ENCODE data around the gene ZNF576.
A peak's percentile ranks its signal among the peaks of the same experiment; 100 is the strongest.

The ZNF576 gene

DNA sequence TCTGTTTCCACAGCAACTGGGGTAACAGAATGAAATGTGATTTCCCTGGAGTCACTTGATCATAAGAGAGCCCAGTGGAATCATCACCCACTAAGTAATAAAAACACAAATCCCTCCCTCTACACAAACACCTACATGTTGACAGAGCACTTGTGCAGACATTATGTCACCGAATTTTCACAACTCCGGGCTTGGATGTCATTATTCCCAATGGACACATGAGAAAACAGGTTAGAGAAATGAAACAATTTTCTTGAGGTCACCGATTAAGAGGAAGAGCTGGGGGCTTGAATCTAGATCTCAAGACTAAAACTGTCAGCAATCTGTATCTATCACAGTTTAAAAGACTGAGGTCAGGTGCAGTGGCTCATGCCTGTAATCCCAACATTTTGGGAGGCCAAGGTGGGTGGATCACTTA lies 24.2 kb upstream of the ZNF576 start:
- no peaks in the 10 kb centered on the region for H3K4me1 ChIP-seq
- TF ChIP-seq, protein P1, sequence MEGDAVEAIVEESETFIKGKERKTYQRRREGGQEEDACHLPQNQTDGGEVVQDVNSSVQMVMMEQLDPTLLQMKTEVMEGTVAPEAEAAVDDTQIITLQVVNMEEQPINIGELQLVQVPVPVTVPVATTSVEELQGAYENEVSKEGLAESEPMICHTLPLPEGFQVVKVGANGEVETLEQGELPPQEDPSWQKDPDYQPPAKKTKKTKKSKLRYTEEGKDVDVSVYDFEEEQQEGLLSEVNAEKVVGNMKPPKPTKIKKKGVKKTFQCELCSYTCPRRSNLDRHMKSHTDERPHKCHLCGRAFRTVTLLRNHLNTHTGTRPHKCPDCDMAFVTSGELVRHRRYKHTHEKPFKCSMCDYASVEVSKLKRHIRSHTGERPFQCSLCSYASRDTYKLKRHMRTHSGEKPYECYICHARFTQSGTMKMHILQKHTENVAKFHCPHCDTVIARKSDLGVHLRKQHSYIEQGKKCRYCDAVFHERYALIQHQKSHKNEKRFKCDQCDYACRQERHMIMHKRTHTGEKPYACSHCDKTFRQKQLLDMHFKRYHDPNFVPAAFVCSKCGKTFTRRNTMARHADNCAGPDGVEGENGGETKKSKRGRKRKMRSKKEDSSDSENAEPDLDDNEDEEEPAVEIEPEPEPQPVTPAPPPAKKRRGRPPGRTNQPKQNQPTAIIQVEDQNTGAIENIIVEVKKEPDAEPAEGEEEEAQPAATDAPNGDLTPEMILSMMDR (IDR thresholded peaks at IDR 0.05; ENCODE audit: low read depth, low read length) = no peak
- H3K9me3 ChIP-seq = no peaks in the 10 kb centered on the region
- H3K27me3 ChIP-seq = no peaks in the 10 kb centered on the region
- no peaks in the 10 kb centered on the region for H3K36me3 ChIP-seq
- DNase-seq = no peak
- H3K4me3 ChIP-seq (ENCODE audit: low read depth, low read length) = no peak overlapping the region

DNA sequence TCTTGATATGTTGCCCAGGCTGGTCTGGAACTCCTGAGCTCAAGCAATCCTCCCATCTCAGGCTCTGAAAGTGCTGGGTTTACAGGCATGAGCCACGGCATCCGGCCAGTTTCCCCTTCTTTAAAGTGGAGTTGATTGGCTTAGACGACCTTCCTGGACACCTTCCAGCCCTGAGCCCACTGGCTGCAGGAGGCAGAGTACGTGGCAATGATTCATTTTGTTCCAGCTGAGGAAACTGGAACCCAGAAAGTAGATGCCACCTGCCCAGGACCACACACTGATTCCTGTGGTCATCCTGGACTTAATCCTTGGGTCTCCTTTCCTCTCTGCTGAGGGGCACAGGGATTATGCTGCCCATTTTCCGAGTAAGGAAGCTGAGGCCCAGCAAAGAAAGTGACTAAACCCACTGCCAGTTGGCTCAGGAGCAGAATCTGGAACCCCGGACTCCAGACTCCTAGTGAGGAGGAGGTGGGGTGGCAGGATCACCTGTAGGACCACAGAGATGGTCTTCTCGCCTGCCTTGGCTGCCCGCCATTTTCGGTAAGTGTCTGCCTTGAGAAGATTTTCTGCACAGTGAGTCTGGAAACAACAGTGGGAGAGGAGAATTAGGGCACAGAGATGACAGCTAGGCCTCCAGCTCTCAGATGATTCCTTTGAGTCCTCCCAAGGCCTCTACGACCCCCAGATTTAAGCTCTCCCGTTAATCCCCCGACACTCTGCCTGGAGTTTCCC lies 21.8 kb upstream of the ZNF576 start:
- no peaks in the 10 kb centered on the region for H3K36me3 ChIP-seq
- H3K4me1 ChIP-seq = no peaks in the 10 kb centered on the region
- no peaks in the 10 kb centered on the region for H3K9me3 ChIP-seq
- no peaks in the 10 kb centered on the region for H3K27me3 ChIP-seq
- H3K4me3 ChIP-seq (ENCODE audit: low read depth, low read length) = peak overlapping the region; percentile 98
- TF ChIP-seq, protein P1 (IDR thresholded peaks at IDR 0.05; ENCODE audit: low read depth, low read length) = 0 out of 2 replicates have a peak, but pooled peaks have one; percentile 2
- DNase-seq = no peak

DNA sequence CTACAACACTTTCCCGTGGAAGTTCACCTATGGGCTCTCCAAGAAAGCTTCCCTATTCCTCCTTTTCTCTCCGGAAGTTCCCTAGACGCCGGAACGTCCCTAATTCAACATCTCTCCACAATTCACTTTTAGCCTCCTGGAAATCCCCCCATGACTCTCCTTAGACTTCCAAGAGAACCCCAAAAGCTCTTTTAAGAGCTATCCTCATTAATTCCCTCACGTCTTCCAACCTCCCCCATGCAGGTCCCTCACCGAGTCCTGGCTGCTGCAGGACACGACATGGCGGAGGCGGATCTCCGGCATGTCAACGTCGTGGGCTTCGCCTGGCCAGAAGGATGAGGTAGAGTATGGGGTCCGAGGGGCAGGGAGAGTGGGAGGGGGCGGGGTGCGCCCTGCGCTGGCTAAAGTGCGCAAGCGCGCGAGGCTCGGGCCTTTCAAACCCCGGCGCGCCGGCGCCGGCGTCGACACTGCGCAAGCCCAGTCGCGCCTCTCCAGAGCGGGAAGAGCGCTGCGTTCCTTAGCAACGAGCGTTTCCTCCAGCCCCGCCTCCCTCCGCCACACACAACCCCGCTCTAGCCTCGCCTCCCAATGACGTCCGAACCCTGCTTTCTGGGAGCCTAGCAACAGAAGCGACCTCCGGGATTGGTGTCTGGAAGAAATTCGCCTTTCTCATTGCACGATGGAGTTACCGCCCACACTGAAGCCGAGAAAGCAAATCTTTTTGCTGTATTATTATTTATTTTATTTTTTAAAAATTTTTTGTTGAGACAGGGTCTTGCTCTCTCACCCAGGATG lies 21.0 kb upstream of the ZNF576 start, which contains the start of the genes PINLYP and XRCC1:
TSS of gene PINLYP (plus strand) at position 646 of the 795 bp plus-strand sequence. CDS start 1,391 bp downstream, outside the sequence.
TSS of gene XRCC1 (minus strand) at position 372 of the 795 bp plus-strand sequence. CDS start at position 303, 69 bp downstream.
- Histone ChIP-seq H3K36me3 (no peaks in the 10 kb centered on the region), H3K9me3 (no peaks in the 10 kb centered on the region), H3K4me1 (no peaks in the 10 kb centered on the region), H3K4me3 (ENCODE audit: low read depth, low read length) (peak within 1 kb of the TSS; percentile 98), H3K27me3 (no peaks in the 10 kb centered on the region)
- TF ChIP-seq, protein P1 (IDR thresholded peaks at IDR 0.05; ENCODE audit: low read depth, low read length) = no peak
- peak; percentile 98 for DNase-seq

DNA sequence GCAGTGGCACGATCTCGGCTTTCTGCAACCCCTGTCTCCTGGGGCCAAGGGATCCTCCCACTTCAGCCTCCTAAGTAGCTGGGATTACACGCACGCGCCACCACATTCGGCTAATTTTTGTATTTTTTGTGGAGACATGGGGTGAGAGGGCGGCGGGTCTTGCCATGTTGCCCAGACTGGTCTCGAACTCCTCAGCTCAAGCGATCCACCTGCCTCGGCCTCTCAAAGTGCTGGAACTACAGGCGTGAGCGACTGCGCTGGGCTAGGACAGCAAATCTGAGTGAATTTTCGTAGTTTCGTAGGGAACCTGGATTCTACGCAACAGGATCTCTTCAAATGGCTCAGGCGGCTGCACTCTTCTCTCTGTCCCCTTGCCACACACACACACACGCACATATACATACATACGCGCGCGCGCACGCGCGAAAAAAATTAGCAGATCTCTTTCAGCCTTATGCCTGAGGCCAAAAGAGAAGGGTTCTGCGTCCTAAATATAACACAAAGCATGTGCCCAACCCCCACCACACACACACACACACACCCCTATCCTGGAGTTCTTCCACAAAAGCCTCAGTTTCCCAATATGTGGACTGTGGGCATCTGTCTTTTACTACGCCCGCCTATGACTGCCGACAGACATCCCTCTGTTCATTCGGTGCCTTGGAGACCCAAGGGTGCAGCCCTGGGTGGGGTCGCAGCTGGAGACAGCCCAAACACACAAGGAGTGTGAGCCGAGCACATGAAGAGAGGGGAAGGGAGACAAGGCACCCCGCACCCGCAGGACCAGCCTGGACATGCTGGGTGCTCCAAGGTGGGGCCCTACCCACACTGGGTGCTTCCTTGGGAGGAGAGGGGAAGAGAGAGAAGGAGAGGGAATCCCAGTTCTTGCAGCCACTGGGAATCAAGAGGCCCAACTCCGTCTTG lies 20.2 kb upstream of the ZNF576 start:
- no peaks in the 10 kb centered on the region for H3K36me3 ChIP-seq
- H3K9me3 ChIP-seq = no peaks in the 10 kb centered on the region
- H3K4me1 ChIP-seq = no peaks in the 10 kb centered on the region
- peak overlapping the region; percentile 47 for H3K4me3 ChIP-seq (ENCODE audit: low read depth, low read length)
- no peaks in the 10 kb centered on the region for H3K27me3 ChIP-seq
- TF ChIP-seq, protein P1 (IDR thresholded peaks at IDR 0.05; ENCODE audit: low read depth, low read length) = no peak
- DNase-seq = no peak

DNA sequence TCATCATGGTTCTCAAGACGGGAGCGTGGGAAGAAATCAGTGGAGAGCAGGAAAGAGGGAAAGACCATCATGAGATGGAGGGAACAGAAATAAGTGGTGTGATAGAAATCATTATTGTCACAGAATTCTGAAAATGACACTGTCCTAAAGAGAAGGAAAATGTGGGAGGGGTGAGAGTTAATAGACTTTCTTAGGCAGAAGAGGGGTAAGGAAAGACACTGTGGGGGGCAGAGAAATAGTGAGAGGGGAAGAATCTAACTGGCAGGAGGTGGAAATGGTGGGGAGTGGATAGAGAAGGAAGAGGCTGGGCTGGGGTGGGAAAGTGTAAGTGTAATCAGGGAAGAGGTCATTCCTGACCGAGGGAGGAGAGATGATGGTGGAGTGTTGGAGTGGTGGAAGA lies 17.6 kb upstream of the ZNF576 start:
- no peaks in the 10 kb centered on the region for H3K4me1 ChIP-seq
- H3K27me3 ChIP-seq = no peaks in the 10 kb centered on the region
- H3K9me3 ChIP-seq = no peaks in the 10 kb centered on the region
- DNase-seq = no peak
- TF ChIP-seq, protein P1 (IDR thresholded peaks at IDR 0.05; ENCODE audit: low read depth, low read length) = no peak
- H3K36me3 ChIP-seq = no peaks in the 10 kb centered on the region
- H3K4me3 ChIP-seq (ENCODE audit: low read depth, low read length) = no peak overlapping the region
